Measurements from ENCODE around the gene CYP27A1. TPM values are rescaled to one million over a fixed set of nuclear protein-coding genes. Genes with fewer than 3 reads are reported as not detected.

The CYP27A1 gene
- total and polyA plus RNA-seq, 4 donors: 38.3 to 110 (median 77.1) TPM

- H3K36me3 ChIP-seq (ENCODE audit: control insufficient read depth in 4 of 4, insufficient read depth in 4 of 4, low read length in 4 of 4): no peaks in the 10 kb centered on the region
- H3K9ac ChIP-seq (ENCODE audit: insufficient read depth in 1 of 2, low read length in 2 of 2): no peak overlapping the region
- ATAC-seq (ENCODE audit: insufficient read depth, low FRiP score) (no peak), DNase-seq (no peak)
- H3K27ac ChIP-seq (ENCODE audit: low read depth in 1 of 2, low read length in 1 of 2): no peak overlapping the region
- WGBS, 2 donors: 78 to 90% methylated on average over 7 of the region's 7 CpGs
- H3K9me3 ChIP-seq (ENCODE audit: control insufficient read depth in 4 of 4, insufficient read depth in 3 of 4, low read length in 3 of 4): peaks cover 0 to 2% (median 0%) of the 10 kb centered on the region in 4 donors
- peaks cover 4 to 27% (median 24%) of the 10 kb centered on the region in 3 donors for H3K27me3 ChIP-seq (ENCODE audit: control insufficient read depth in 3 of 3, insufficient read depth in 3 of 3, low read length in 2 of 3)
- no peak overlapping the region for H3K4me3 ChIP-seq
- TF ChIP-seq CTCF (IDR thresholded peaks at IDR 0.05; ENCODE audit: control extremely low read depth, extremely low read depth): no peak
- H3K4me1 ChIP-seq (ENCODE audit: control insufficient read depth in 5 of 5, insufficient read depth in 5 of 5, low read length in 5 of 5): peaks cover 0 to 5% (median 0%) of the 10 kb centered on the region in 5 donors
Observed at GRCh38 chr2:218849721-218850120, 67.8 kb downstream of the CYP27A1 start.

GRCh38 chr2:218850796-218851195, 68.8 kb downstream of the CYP27A1 start:
- peaks cover 4 to 36% (median 34%) of the 10 kb centered on the region in 3 donors for H3K27me3 ChIP-seq (ENCODE audit: control insufficient read depth in 3 of 3, insufficient read depth in 3 of 3, low read length in 2 of 3)
- 81 to 87% methylated on average over 2 of the region's 2 CpGs for WGBS, 2 donors

GRCh38 chr2:218851286-218851685, 69.3 kb downstream of the CYP27A1 start:
- no peak for ATAC-seq (ENCODE audit: insufficient read depth, low FRiP score)
- Histone ChIP-seq H3K27me3 (ENCODE audit: control insufficient read depth in 3 of 3, insufficient read depth in 3 of 3, low read length in 2 of 3) (peaks cover 4 to 41% (median 38%) of the 10 kb centered on the region in 3 donors), H3K27ac (ENCODE audit: low read depth in 1 of 2, low read length in 1 of 2) (no peak overlapping the region), H3K4me3 (no peak overlapping the region), H3K9me3 (ENCODE audit: control insufficient read depth in 4 of 4, insufficient read depth in 3 of 4, low read length in 3 of 4) (peaks cover 0 to 2% (median 0%) of the 10 kb centered on the region in 4 donors), H3K36me3 (ENCODE audit: control insufficient read depth in 4 of 4, insufficient read depth in 4 of 4, low read length in 4 of 4) (no peaks in the 10 kb centered on the region), H3K4me1 (ENCODE audit: control insufficient read depth in 5 of 5, insufficient read depth in 5 of 5, low read length in 5 of 5) (peaks cover 0 to 5% (median 0%) of the 10 kb centered on the region in 5 donors), H3K9ac (ENCODE audit: insufficient read depth in 1 of 2, low read length in 2 of 2) (no peak overlapping the region)
- 47 to 62% methylated on average over 3 of the region's 3 CpGs for WGBS, 2 donors
- no peak for TF ChIP-seq CTCF (IDR thresholded peaks at IDR 0.05; ENCODE audit: control extremely low read depth, extremely low read depth)
- DNase-seq: no peak

More at GRCh38 chr2:218850796-218851195, 68.8 kb downstream of the CYP27A1 start:
- no peaks in the 10 kb centered on the region for H3K36me3 ChIP-seq (ENCODE audit: control insufficient read depth in 4 of 4, insufficient read depth in 4 of 4, low read length in 4 of 4)
- no peak for TF ChIP-seq CTCF (IDR thresholded peaks at IDR 0.05; ENCODE audit: control extremely low read depth, extremely low read depth)
- H3K9me3 ChIP-seq (ENCODE audit: control insufficient read depth in 4 of 4, insufficient read depth in 3 of 4, low read length in 3 of 4): peaks cover 0 to 2% (median 0%) of the 10 kb centered on the region in 4 donors
- peaks cover 0 to 5% (median 0%) of the 10 kb centered on the region in 5 donors for H3K4me1 ChIP-seq (ENCODE audit: control insufficient read depth in 5 of 5, insufficient read depth in 5 of 5, low read length in 5 of 5)
- no peak overlapping the region for H3K27ac ChIP-seq (ENCODE audit: low read depth in 1 of 2, low read length in 1 of 2)
- ATAC-seq (ENCODE audit: insufficient read depth, low FRiP score) (no peak), DNase-seq (no peak)
- H3K9ac ChIP-seq (ENCODE audit: insufficient read depth in 1 of 2, low read length in 2 of 2): no peak overlapping the region
- H3K4me3 ChIP-seq: no peak overlapping the region

Data from lung (tissue), 12 donors.